SK-MEL-5 (cell line): Measurements from ENCODE around the gene SRPK2. TPM values are rescaled to one million over a fixed set of nuclear protein-coding genes. Genes with fewer than 3 reads are reported as not detected.
"Not testable (repeated sequence)": the region's sequence is repeated elsewhere in the genome, so short reads cannot be mapped to it uniquely, and the experiment has no call there.

Experiments used
- DNase-seq: peaks from one replicate; pipeline ENCODE4 v3.0.0-alpha.2; 2016; ENCODE audit warnings: low read depth, low spot score
- in situ Hi-C: cut with HindIII; loops from 2 replicates; pipeline ENCODE4 v1.10.0; 2016; ENCODE audit warnings: low sequenced_read_pairs, high pct_unique_total_duplicates, low pct_unique_long_range_greater_than_20kb
- total RNA-seq: library from RNA; depleted of rRNA; stranded (reverse); fragments of >200 nt; shearing (Covaris generic); gene quantifications from 2 replicates; pipeline ENCODE4 v1.2.3, GENCODE V29; 2014

Gene SRPK2
- total RNA-seq, 1 experiment from 2014 or later, result 59.8 TPM

GRCh38 chr7:105321754-105322455 is 66.8 kb downstream of the SRPK2 start:
- in situ Hi-C loops, result no loop called here
- DNase-seq, result no peak

- no peak for DNase-seq
- in situ Hi-C loops, result no loop called here
Measured at GRCh38 chr7:105320896-105321295, 67.8 kb downstream of the SRPK2 start.

DNA sequence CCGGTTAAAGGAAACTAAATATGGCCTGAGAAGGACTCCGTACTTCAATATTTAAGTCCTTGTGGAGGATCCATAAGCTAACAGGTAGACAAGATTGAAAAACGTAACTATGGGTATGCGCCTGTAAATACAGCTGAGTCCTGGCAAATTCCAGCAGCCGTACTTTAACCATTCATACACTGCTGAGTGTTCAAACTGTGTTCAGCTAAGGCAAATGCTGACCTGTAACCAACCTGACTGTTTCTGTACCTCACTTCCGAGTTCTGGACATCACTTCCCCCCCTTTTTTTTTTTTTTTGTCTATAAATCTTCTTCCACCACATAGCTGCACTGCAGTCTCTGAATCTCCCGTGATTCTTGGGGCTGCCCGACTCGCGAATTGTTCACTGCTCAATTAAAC is 69.1 kb downstream of the SRPK2 start:
- no peak for DNase-seq
- in situ Hi-C loops, result no loop called here

DNA sequence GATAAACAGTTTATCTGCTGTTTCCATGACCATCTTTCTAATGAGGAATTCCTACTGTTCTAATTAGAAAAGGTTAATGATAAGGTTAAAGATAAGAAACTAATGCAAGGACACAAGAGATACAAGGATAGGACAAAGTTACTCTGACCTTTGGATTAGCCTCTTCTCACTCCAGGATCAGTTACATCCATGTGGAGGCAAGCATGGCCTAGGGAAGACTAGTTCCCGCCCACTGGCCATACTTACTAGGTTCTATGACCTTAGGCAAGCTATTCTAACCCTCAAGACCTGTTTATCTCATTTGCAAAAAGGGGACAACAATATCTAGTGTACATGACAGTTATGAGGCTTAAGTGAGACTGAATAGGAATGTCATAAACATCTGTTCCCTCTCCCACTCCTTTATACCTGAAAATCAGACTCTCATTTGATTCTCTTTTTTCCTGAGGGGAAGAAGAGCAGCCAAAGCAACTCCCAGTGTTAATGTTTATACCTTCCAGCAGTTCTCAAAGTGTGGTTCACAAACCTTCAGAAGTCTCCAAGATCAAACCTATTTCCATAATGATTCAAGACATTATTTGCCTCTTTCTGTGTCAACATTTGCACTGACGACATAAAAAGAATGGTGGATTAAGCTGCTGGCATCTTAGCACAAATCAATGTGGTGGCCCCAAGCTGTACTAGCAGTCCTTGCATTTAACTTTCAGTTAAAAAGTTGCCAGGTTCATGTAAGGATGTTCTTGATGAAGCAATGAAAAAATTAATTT is 72.0 kb downstream of the SRPK2 start:
- in situ Hi-C loops, result no loop called here
- DNase-seq, result no peak

DNA sequence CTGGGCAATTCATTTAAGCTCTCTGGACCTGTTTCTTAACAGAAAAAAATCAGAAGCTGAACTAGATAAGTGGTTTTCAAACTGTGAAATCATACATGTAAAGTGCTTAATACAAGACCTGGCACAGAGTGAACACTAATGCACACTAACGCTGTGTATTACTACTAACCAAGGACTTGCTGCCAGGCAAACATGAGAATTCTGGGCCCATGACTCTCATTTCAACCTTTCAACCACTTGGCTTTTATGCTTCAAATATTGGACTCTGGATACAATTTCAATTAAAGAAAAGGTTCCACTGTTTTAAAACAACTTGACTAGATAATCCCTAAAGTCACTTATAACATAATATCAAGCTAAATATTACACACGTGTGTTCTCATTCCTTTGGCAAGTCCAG is 73.4 kb downstream of the SRPK2 start:
- in situ Hi-C loops, result no loop called here
- DNase-seq, result no peak

DNA sequence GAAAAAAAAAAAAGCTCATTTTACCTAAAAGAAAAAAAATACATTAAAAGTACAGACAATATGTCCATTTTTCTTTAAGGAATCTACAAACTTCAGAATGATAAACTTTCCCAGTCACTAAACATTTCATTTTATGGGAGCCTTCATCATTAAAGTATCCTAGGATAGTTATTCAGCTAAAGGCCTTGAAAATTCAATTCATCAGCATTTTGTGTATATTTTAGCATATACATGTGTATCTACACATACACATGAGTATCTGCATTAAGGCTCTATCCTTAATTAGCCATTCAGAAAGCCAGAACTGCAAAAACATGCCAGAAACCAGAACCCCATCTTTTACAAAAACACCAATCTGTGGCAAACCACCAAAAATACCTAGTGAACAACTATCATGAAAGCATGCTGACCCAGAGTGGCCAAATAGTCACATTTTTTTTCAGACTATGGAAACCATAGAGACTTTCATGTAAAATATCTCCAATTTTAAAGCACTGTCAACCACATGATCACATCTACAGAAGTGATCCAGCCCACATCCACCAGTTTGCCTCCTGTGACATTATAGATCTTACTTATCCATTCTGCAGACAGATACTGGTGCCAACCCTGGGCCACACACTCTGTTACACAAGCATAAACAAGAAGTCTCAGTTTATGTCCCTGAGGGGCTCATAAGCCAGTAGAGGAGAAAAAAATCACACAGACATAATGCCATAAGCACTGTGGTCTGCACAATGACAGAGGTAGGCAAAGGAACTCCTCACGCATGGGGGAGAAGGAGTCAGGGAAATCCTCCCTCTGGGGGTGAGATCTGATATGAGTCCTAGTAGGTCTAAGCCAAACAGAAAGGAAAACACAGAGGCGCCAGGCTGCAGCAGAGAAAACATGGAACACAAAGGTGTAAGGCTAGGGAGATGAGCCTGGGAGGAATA is 79.2 kb downstream of the SRPK2 start:
- peak; percentile 30 for DNase-seq
- in situ Hi-C loops, result no loop called here

DNA sequence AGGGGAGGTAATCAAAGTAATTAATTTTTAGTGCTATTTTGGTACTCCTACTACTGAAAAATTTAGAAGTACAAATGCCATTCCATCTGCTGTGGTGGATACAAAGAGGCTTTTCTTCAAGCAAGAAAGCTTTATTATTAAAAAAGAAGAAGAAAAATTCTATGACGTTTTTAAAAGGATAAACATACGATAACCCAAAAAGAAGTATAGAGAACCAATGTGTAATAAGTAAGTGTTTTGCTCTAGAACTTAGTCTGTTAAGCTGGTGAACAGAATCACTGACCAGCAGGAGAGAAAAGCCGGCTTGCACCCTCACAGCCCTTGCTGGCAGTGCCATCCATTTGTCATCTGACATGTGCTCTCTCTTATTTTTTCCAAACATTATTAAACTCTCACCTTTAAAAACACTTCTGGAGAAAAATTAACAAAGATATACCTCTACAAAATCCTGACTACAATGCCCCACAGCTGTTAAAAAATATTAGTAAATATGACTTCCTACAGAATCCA is 81.5 kb downstream of the SRPK2 start:
- in situ Hi-C loops, result no loop called here

DNA sequence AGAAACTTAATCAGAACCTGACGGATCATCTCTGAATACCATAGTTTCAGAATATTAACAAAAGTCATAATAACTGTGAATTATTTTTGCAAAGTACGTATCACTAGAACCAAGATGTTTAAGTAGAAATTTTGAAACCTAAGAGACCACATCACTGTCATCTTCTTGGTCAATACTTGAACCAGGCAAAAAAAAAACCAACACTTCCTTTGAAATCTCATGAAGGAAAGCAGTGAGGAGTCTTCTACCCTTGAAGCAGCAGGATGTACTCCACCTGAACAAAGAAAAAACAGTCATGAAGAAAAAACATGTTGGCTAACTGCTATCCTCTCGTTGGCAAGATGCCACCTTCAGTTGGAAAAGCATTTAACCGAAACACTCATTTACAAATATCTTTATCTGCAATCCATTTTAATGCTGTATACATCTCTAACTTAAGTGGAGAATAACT is 82.4 kb downstream of the SRPK2 start:
- peak; percentile 40 for DNase-seq
- in situ Hi-C loops, result no loop called here

More for the DNA sequence above, 81.5 kb downstream of the SRPK2 start:
- peak; percentile 87 for DNase-seq

DNA sequence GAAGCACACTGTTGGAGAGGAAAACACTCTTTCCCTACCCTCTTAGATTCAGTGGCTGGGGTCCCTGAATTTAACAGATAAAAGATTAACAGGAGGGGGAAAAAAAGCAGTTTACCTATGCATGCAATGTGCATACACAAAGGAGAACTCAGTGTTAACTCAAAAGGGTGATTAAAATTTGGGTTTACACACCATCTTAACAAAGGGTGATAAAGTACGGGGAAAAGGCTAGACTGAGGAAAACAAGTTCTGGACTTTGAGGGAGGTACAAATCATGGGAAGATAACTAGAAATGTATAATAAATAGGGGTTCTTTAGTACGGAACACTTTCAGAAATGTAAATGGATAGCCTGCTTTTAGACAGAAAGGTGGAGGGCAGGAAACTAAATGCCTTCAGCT is 83.1 kb downstream of the SRPK2 start:
- DNase-seq, result no peak
- in situ Hi-C loops, result no loop called here

- DNase-seq, result peak; percentile 100
- in situ Hi-C loops, result no loop called here
Measured at GRCh38 chr7:105304040-105304895, 84.5 kb downstream of the SRPK2 start.

DNA sequence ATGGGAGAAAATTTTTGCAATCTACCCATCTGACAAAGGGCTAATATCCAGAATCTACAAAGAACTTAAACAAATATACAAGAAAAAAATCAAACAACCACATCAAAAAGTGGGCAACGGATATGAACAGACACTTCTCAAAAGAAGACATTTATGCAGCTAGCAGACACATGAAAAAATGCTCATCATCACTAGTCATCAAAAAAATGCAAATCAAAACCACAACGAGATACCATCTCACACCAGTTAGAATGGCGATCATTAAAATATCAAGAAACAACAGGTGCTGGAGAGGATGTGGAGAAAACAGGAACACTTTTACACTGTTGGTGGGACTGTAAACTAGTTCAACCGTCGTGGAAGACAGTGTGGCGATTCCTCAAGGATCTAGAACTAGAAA is 88.1 kb downstream of the SRPK2 start:
- DNase-seq, in situ Hi-C loops: not testable (repeated sequence)

GRCh38 chr7:105298439-105298894 is 90.3 kb downstream of the SRPK2 start:
- DNase-seq, result no peak
- in situ Hi-C loops, result no loop called here

DNA sequence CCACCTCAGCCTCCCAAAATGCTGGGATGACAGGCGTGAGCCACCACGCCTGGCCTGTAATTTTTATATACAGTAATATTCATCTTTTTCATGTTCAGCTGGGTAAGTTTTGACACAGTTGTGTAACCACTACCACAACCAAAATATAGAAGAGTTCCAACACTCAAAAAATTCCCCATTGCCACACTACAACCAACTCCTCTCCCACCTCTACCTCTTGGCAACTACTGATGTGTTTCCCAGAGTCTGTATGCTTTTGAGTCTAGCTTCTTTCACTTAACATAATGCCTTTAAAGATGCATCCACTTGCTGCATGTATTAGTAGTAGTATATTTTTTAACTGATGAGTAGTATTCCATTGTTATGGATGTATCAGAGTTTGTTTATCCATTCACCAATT is 90.7 kb downstream of the SRPK2 start:
- in situ Hi-C loops, result no loop called here
- DNase-seq, result no peak

DNA sequence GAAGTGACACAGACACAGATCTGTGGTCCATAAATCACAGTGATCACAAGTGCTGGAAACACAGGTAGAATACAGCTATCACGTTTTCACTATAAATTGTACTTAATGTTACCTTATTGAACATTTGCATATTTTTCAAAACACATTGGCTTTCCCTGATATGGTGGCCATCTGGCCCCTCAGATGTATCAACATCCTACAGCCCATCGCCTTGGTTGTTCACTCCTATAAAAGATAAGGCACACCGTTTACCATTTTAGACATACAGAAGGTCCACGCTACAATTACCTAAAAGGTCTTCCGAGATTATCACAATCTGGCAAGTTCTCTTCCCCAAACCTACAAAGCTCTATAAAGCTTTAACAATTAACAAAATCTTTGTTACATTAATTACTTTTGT is 91.4 kb downstream of the SRPK2 start:
- in situ Hi-C loops, result no loop called here
- DNase-seq, result no peak

- DNase-seq, result no peak
- in situ Hi-C loops, result no loop called here
Measured at GRCh38 chr7:105296491-105296890, 92.2 kb downstream of the SRPK2 start.

GRCh38 chr7:105295596-105296352 is 92.9 kb downstream of the SRPK2 start:
- in situ Hi-C loops, result no loop called here
- DNase-seq, result no peak
